NOMO-1 (cell line): ENCODE measurements around the gene PLEKHB2.
"Not testable (repeated sequence)": the region's sequence is repeated elsewhere in the genome, so short reads cannot be mapped to it uniquely, and the experiment has no call there.

ENCODE experiments used
- DNase-seq, 2 experiments: peaks; one replicate each; lab custom pipeline; 2025; ENCODE audit not compliant: unreplicated experiment in 2 of 2; lab: John Stamatoyannopoulos, UW

The PLEKHB2 gene

GRCh38 chr2:131093006-131093695, 12.0 kb upstream of the PLEKHB2 start, which contains the start of gene FAM168B:
Gene FAM168B (minus strand): TSS chr2:131093460. CDS start chr2:131082646, 10,814 bp downstream.
- peak; percentile 80 to 88 for DNase-seq

- peak in 1 of 2 experiments; percentile 84 for DNase-seq
Measured at GRCh38 chr2:131093696-131094462, 11.3 kb upstream of the PLEKHB2 start.

GRCh38 chr2:131094463-131095281, 10.5 kb upstream of the PLEKHB2 start:
- no peak for DNase-seq

- no peak for DNase-seq
Measured at GRCh38 chr2:131103165-131103564, 2.0 kb upstream of the PLEKHB2 start.

GRCh38 chr2:131104487-131105155, 515 bp upstream of the PLEKHB2 start:
- peak; percentile 79 to 85 for DNase-seq

- peak; percentile 35 to 51 for DNase-seq
Measured at GRCh38 chr2:131105950-131106801, 1.0 kb downstream of the PLEKHB2 start.

- peak; percentile 17 to 23 for DNase-seq
Measured at GRCh38 chr2:131112529-131112928, 7.4 kb downstream of the PLEKHB2 start.

- DNase-seq: no peak
Measured at GRCh38 chr2:131113566-131114227, 8.6 kb downstream of the PLEKHB2 start.

- DNase-seq: not testable (repeated sequence)
Measured at GRCh38 chr2:131114950-131115349, 9.8 kb downstream of the PLEKHB2 start.

DNA sequence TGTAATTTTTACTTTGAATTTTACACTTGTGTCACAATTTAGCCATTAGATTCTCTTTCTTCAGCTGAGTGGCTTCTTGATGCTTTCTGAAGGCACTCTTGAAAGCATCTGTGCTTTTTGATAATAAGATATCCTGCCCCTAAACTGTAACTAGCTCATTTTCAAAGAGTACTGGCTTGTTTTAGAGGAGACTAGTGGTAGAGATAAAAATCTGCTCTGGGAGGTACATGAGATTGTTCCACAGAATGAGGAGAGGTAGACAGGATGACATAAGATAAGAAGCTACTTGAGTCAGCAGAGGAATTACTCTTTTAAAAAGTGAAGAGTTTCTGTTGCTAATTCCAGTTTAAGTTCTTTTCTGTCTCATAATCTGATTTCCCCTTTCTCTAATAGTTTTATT, 10.6 kb downstream of the PLEKHB2 start:
- DNase-seq: no peak

- no peak for DNase-seq
Measured at GRCh38 chr2:131120815-131121317, 15.7 kb downstream of the PLEKHB2 start.

DNA sequence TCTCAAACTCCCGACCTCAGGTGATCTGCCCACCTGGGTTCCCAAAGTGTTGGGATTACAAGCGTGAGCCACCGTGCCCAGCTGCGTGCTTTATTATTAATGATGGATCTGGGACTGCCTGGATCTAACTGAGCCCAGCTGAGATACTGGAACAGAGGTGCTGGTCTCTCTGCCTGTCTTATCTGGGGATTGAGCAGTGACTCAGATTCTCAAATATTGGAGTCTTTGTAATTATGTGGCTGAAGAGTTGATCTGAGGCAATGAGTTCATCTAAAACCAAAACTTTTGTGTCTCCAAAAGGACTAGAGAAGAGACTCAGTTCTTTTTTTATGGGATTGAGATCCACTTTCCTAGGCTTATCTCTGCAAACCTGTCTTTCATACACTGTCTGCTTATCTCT, 16.3 kb downstream of the PLEKHB2 start:
- no peak for DNase-seq

DNA sequence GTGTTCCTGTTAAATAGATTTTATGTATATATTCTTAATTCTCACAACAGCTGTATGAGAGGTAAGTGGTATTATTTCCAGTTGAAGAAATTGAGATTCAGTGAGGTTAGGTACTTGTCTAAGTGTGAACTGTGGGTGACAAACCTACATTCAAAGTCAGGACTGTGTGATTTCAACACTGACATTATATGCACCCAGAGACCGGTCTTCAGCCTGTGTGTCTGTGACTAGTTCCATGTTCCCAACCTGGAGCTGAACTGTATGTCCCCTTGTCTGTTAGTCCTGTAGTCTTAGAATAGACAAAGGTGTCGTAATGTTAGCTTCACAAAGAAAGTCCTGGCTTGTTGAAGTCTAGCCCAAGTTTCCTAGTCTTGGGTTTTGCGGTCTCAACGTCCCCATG, 17.4 kb downstream of the PLEKHB2 start:
- no peak for DNase-seq

- DNase-seq: no peak
Measured at GRCh38 chr2:131123192-131123591, 18.1 kb downstream of the PLEKHB2 start.

DNA sequence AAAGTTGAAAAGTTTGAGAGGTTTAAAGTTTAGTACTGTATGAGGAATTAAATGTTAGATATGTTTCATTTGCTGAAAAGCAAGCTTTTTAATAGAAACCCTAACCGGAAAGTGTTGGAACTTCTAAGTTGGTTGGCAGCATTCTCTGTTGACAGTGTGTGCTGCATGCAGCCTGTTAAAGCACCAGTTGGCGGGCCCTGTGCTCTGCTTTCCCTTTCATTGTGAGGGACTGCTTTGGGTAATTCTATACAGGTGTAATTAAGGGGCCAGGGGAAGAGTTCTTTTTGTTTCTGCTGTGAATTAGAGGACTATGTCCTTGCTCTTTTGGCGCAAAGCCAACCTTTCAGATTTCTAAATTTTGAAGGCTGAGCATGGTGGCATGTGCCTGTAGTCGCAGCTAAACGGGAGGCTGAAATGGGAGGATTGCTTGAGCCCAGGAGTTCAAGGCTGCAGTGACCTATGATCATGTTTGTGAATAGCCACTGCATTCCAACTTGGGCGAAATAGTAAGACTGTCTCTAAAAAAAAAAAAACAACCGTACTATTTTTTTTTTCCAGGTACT, 20.1 kb downstream of the PLEKHB2 start:
- DNase-seq: no peak

DNA sequence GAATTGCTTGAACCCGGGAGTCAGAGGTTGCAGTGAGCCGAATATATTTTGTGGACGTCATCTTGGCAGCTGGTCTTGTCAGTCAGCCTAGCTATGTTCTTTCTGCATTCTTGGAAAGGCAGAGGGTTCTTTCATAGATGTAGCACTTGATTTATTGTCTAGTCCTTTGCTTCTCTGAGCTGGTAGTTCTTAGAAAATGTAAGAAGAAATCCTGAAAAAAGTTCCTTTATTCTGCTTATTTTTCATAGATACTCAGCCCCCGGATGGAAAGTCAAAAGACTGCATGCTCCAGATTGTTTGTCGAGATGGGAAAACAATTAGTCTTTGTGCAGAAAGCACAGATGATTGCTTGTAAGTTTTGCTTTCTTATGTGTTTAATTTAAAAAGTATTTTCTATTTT, 21.3 kb downstream of the PLEKHB2 start:
- no peak for DNase-seq

DNA sequence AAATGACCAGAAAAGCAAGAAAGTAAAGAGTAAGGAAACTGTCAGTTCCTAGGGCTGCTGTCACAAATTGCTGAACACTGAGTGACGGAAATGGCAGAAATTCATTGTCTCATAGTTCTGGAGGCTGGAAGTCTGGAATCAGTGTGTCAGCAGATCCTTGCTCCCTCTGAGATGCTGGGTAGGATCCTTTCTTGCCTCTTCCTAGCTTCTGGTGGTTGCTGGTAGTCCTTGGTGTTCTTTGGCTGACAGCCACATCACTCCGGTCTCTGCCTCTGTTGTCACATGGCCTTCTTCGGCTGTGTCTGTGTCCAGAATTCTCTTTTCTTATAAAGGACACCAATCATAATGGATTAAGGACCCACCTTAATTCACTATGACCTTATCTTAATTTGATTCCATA, 21.9 kb downstream of the PLEKHB2 start:
- no peak for DNase-seq

DNA sequence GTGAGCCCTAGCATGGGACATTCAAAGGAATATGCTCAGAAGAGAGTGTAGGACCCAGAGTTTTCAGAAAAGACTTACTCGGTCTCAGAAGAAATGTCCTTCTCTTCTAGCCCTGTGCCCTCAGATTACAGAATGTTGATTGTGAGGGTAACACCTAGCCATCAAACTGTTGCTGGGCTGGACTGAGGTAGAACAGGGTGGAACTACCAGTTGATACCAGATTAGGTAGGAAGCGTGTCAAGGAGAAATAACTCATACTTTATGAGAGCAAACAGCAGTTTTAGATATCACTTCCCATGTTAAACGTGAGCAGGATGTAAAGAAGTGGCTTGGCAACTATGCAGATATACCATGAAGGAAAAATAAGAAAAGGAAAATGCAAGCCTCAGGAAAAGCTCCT, 22.8 kb downstream of the PLEKHB2 start:
- DNase-seq: no peak

DNA sequence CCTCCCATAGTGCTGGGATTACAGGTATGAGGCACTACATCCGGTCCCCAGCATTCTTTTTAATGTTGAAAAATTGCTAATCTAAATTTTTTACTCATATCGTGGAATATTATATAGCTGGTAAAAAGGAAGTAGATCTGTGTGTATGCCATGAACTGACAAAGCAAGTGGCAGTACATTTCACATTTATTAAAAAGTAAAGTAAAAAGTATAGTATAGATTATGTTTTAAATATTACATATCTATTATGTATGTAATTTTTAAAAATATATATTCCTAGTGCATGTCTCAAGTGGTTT, 25.1 kb downstream of the PLEKHB2 start:
- no peak for DNase-seq
